Measurements from ENCODE around the gene RHOBTB3. TPM values are rescaled to one million over a fixed set of nuclear protein-coding genes. Genes with fewer than 3 reads are reported as not detected.
"Not testable (repeated sequence)": the region's sequence is repeated elsewhere in the genome, so short reads cannot be mapped to it uniquely, and the experiment has no call there.

RHOBTB3 gene
- total RNA-seq, 1 donor from 2014 or later: 55.9 TPM

- peaks cover 8% of the 10 kb centered on the region for H3K4me1 Mint-ChIP-seq (ENCODE audit: low read depth)
- H3K27ac Mint-ChIP-seq: no peak overlapping the region
- peaks cover 4% of the 10 kb centered on the region for H3K27me3 Mint-ChIP-seq
- no peak for TF ChIP-seq CTCF (IDR thresholded peaks at IDR 0.05; ENCODE audit: unreplicated experiment)
- H3K4me3 Mint-ChIP-seq (ENCODE audit: low read depth): peak overlapping the region; percentile 25
- no peaks in the 10 kb centered on the region for H3K9me3 Mint-ChIP-seq (ENCODE audit: low read depth)
- no peak for DNase-seq (ENCODE audit: low spot score, unreplicated experiment)
- no peaks in the 10 kb centered on the region for H3K36me3 Mint-ChIP-seq (ENCODE audit: insufficient read depth)
These were observed 104.7 kb downstream of the RHOBTB3 start for GRCh38 chr5:95835682-95836385.

GRCh38 chr5:95836544-95836943 is 105.4 kb downstream of the RHOBTB3 start:
- Mint-ChIP-seq H3K4me3 (ENCODE audit: low read depth) (no peak overlapping the region), H3K36me3 (ENCODE audit: insufficient read depth) (no peaks in the 10 kb centered on the region), H3K27ac (no peak overlapping the region), H3K9me3 (ENCODE audit: low read depth) (no peaks in the 10 kb centered on the region), H3K4me1 (ENCODE audit: low read depth) (peaks cover 8% of the 10 kb centered on the region), H3K27me3 (peaks cover 4% of the 10 kb centered on the region)
- DNase-seq (ENCODE audit: low spot score, unreplicated experiment): no peak
- TF ChIP-seq CTCF (IDR thresholded peaks at IDR 0.05; ENCODE audit: unreplicated experiment): no peak

GRCh38 chr5:95836971-95837370 is 105.8 kb downstream of the RHOBTB3 start:
- H3K4me3 Mint-ChIP-seq (ENCODE audit: low read depth); H3K9me3 Mint-ChIP-seq (ENCODE audit: low read depth); H3K36me3 Mint-ChIP-seq (ENCODE audit: insufficient read depth); H3K27ac Mint-ChIP-seq; H3K27me3 Mint-ChIP-seq; H3K4me1 Mint-ChIP-seq (ENCODE audit: low read depth); DNase-seq (ENCODE audit: low spot score, unreplicated experiment): not testable (repeated sequence)

- no peak overlapping the region for H3K4me3 Mint-ChIP-seq (ENCODE audit: low read depth)
- no peaks in the 10 kb centered on the region for H3K9me3 Mint-ChIP-seq (ENCODE audit: low read depth)
- H3K27me3 Mint-ChIP-seq: peaks cover 4% of the 10 kb centered on the region
- TF ChIP-seq CTCF (IDR thresholded peaks at IDR 0.05; ENCODE audit: unreplicated experiment): no peak
- H3K27ac Mint-ChIP-seq: no peak overlapping the region
- no peaks in the 10 kb centered on the region for H3K36me3 Mint-ChIP-seq (ENCODE audit: insufficient read depth)
- no peak for DNase-seq (ENCODE audit: low spot score, unreplicated experiment)
- H3K4me1 Mint-ChIP-seq (ENCODE audit: low read depth): peaks cover 8% of the 10 kb centered on the region
These were observed 106.4 kb downstream of the RHOBTB3 start for GRCh38 chr5:95837492-95837891.

- H3K4me1 Mint-ChIP-seq (ENCODE audit: low read depth): peaks cover 8% of the 10 kb centered on the region
- H3K9me3 Mint-ChIP-seq (ENCODE audit: low read depth): no peaks in the 10 kb centered on the region
- no peak overlapping the region for H3K27ac Mint-ChIP-seq
- no peaks in the 10 kb centered on the region for H3K36me3 Mint-ChIP-seq (ENCODE audit: insufficient read depth)
- TF ChIP-seq CTCF (IDR thresholded peaks at IDR 0.05; ENCODE audit: unreplicated experiment): no peak
- no peak overlapping the region for H3K4me3 Mint-ChIP-seq (ENCODE audit: low read depth)
- DNase-seq (ENCODE audit: low spot score, unreplicated experiment): no peak
- peaks cover 4% of the 10 kb centered on the region for H3K27me3 Mint-ChIP-seq
These were observed 106.9 kb downstream of the RHOBTB3 start for GRCh38 chr5:95838001-95838520.

- no peak for TF ChIP-seq CTCF (IDR thresholded peaks at IDR 0.05; ENCODE audit: unreplicated experiment)
These were observed 107.4 kb downstream of the RHOBTB3 start for GRCh38 chr5:95838556-95838955.

More at GRCh38 chr5:95838556-95838955, 107.4 kb downstream of the RHOBTB3 start:
- Mint-ChIP-seq H3K36me3 (ENCODE audit: insufficient read depth) (no peaks in the 10 kb centered on the region), H3K27ac (no peak overlapping the region), H3K9me3 (ENCODE audit: low read depth) (no peaks in the 10 kb centered on the region), H3K27me3 (peaks cover 6% of the 10 kb centered on the region), H3K4me3 (ENCODE audit: low read depth) (no peak overlapping the region), H3K4me1 (ENCODE audit: low read depth) (peaks cover 8% of the 10 kb centered on the region)
- no peak for DNase-seq (ENCODE audit: low spot score, unreplicated experiment)
